Astrocyte (in vitro differentiated cells and primary cell): ENCODE results near the gene LIPT2.

Experiments
- EZH2 ChIP-seq: IDR thresholded peaks from 2 replicates; pipeline ENCODE4 v1.6.1; 2012; ENCODE audit warnings: mild to moderate bottlenecking, low read length, inconsistent platforms; ENCODE audit not compliant: insufficient read depth
- TF ChIP-seq, protein P1 (sequence below): IDR thresholded peaks from 2 replicates; pipeline ENCODE4 v1.5.1; 2011; ENCODE audit warnings: low read depth, mild to moderate bottlenecking, inconsistent platforms, low read length, moderate library complexity; ENCODE audit not compliant: insufficient read depth

GRCh38 chr11:74443071-74443864 lies 50.3 kb downstream of the LIPT2 start:
- TF ChIP-seq, protein P1, sequence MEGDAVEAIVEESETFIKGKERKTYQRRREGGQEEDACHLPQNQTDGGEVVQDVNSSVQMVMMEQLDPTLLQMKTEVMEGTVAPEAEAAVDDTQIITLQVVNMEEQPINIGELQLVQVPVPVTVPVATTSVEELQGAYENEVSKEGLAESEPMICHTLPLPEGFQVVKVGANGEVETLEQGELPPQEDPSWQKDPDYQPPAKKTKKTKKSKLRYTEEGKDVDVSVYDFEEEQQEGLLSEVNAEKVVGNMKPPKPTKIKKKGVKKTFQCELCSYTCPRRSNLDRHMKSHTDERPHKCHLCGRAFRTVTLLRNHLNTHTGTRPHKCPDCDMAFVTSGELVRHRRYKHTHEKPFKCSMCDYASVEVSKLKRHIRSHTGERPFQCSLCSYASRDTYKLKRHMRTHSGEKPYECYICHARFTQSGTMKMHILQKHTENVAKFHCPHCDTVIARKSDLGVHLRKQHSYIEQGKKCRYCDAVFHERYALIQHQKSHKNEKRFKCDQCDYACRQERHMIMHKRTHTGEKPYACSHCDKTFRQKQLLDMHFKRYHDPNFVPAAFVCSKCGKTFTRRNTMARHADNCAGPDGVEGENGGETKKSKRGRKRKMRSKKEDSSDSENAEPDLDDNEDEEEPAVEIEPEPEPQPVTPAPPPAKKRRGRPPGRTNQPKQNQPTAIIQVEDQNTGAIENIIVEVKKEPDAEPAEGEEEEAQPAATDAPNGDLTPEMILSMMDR = no peak
- no peak for TF ChIP-seq EZH2
